ENCODE results near the gene UBE3D.

DNA sequence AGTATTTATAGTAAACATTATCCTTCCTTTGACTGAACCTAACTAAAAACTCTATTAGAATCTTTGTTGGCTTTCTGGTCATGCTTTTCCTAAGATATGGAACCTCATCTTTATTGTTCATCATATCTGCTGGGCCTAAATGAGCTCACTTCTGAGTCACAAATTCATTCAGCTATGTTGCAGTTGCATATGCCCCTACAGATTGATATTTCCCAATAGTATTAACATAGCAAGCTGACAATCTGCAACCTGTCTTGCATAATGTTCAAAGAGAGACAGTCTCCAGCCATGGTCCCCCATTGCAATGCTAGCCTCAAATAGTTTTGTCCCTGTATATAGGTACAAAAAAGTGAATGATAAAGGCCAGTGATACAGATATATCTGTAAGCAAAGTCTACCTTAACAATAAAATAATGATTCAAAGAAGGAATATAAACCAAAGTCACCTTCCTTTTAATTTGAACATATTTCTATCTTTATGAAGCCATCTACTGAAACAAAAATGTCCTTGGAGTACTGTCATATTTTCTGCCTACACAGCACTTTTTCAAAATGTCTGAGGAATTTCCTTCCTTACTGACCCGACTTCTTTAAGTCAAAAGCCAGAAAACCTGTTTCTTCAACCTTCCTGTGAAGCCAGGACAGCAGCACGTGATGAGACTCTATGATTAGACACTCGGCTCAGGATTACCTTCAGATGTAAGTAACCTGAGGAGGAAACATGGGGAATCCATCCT, 140.7 kb downstream of the UBE3D start:
- TF ChIP-seq, protein P1, sequence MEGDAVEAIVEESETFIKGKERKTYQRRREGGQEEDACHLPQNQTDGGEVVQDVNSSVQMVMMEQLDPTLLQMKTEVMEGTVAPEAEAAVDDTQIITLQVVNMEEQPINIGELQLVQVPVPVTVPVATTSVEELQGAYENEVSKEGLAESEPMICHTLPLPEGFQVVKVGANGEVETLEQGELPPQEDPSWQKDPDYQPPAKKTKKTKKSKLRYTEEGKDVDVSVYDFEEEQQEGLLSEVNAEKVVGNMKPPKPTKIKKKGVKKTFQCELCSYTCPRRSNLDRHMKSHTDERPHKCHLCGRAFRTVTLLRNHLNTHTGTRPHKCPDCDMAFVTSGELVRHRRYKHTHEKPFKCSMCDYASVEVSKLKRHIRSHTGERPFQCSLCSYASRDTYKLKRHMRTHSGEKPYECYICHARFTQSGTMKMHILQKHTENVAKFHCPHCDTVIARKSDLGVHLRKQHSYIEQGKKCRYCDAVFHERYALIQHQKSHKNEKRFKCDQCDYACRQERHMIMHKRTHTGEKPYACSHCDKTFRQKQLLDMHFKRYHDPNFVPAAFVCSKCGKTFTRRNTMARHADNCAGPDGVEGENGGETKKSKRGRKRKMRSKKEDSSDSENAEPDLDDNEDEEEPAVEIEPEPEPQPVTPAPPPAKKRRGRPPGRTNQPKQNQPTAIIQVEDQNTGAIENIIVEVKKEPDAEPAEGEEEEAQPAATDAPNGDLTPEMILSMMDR (conservative IDR thresholded peaks at IDR 0.05; ENCODE audit: low read depth, low read length): no peak
- TF ChIP-seq EZH2 (IDR thresholded peaks at IDR 0.05; ENCODE audit: borderline replicate concordance, low read depth, low read length, poor library complexity, severe bottlenecking): no peak
